SK-N-SH treated with all-trans-retinoic acid at 6 μM for 48 hours (cell line): ENCODE results near the gene QRICH2.

ENCODE experiments used
- ARNTL ChIP-seq: fragments of 450-650 bp; formaldehyde crosslinking; IDR thresholded peaks from 2 replicates; pipeline ENCODE4 v1.5.0; 2020; ENCODE audit warnings: low read depth, mild to moderate bottlenecking, moderate library complexity, borderline replicate concordance
- PPARA ChIP-seq: fragments of 250-450 bp; sonication (Bioruptor Pico); IDR thresholded peaks from 2 replicates; pipeline ENCODE4 v1.5.0; 2020; ENCODE audit warnings: mild to moderate bottlenecking, borderline replicate concordance
- RARB ChIP-seq: fragments of 250-450 bp; sonication (Bioruptor Pico); IDR thresholded peaks from 2 replicates; pipeline ENCODE4 v1.8.0; 2021; ENCODE audit warnings: mild to moderate bottlenecking, moderate library complexity
- TOX ChIP-seq: fragments of 250-450 bp; sonication (Bioruptor Pico); IDR thresholded peaks from 2 replicates; pipeline ENCODE4 v1.8.0; 2021; ENCODE audit warnings: mild to moderate bottlenecking, moderate library complexity, borderline replicate concordance
- ZFP3 ChIP-seq: fragments of 250-450 bp; sonication (Bioruptor Pico); IDR thresholded peaks from 2 replicates; pipeline ENCODE4 v1.5.0; 2020; ENCODE audit warnings: mild to moderate bottlenecking, moderate library complexity
- ZNF70 ChIP-seq: fragments of 450-650 bp; formaldehyde crosslinking; IDR thresholded peaks from 2 replicates; pipeline ENCODE4 v1.5.0; 2020; ENCODE audit warnings: mild to moderate bottlenecking, moderate library complexity
- TF ChIP-seq, protein P1 (sequence below): fragments of 250-450 bp; sonication (Bioruptor Pico); IDR thresholded peaks from 2 replicates; pipeline ENCODE4 v1.5.1; 2020; ENCODE audit warnings: low read depth, mild to moderate bottlenecking, moderate library complexity
- TF ChIP-seq, protein P2 (sequence below): fragments of 250-450 bp; sonication (Bioruptor Pico); IDR thresholded peaks from 2 replicates; pipeline ENCODE4 v1.8.0; 2021; ENCODE audit warnings: low read depth, mild to moderate bottlenecking, moderate library complexity, borderline replicate concordance

DNA sequence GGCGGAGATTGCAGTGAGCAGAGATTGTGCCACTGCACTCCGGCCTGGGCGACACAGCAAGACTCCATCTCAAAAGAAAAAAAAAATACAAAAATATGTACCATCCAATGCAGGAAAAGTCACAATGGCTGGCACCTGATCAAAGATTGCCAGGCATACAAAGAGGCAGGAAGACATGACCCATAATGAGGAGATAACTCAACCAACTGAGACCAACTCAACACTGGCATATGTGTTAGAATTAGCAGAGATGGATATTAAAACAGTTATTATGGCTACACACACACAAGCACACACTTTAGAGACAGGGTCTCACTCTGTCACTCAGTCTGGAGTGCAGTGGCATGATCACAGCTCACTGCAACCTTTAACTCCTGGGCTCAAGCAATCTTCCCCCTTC lies 10.6 kb downstream of the QRICH2 start:
- TF ChIP-seq ZNF70 (no peak), RARB (CRISPR knock-in tag) (no peak), PPARA (no peak), TOX (CRISPR knock-in tag) (no peak), ZFP3 (CRISPR knock-in tag) (no peak), ARNTL (CRISPR knock-in tag) (no peak)
- TF ChIP-seq, protein P1, sequence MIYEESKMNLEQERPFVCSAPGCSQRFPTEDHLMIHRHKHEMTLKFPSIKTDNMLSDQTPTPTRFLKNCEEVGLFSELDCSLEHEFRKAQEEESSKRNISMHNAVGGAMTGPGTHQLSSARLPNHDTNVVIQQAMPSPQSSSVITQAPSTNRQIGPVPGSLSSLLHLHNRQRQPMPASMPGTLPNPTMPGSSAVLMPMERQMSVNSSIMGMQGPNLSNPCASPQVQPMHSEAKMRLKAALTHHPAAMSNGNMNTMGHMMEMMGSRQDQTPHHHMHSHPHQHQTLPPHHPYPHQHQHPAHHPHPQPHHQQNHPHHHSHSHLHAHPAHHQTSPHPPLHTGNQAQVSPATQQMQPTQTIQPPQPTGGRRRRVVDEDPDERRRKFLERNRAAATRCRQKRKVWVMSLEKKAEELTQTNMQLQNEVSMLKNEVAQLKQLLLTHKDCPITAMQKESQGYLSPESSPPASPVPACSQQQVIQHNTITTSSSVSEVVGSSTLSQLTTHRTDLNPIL (CRISPR knock-in tag), result no peak
- TF ChIP-seq, protein P2, sequence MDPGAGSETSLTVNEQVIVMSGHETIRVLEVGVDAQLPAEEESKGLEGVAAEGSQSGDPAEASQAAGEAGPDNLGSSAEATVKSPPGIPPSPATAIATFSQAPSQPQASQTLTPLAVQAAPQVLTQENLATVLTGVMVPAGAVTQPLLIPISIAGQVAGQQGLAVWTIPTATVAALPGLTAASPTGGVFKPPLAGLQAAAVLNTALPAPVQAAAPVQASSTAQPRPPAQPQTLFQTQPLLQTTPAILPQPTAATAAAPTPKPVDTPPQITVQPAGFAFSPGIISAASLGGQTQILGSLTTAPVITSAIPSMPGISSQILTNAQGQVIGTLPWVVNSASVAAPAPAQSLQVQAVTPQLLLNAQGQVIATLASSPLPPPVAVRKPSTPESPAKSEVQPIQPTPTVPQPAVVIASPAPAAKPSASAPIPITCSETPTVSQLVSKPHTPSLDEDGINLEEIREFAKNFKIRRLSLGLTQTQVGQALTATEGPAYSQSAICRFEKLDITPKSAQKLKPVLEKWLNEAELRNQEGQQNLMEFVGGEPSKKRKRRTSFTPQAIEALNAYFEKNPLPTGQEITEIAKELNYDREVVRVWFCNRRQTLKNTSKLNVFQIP, result no peak
